Panc1 (cell line): ENCODE data around the gene EYA2. TPM values are rescaled to one million over a fixed set of nuclear protein-coding genes. Genes with fewer than 3 reads are reported as not detected.

Experiments used
- ATAC-seq: fragments of 200-7000 bp; cut with Tn5 transposase; 2 replicates; pipeline ENCODE4 v1.9.1; 2020; ENCODE audit warnings: mild to moderate bottlenecking, moderate library complexity
- BruUV-seq: library from RNA; stranded (reverse); fragments of 400-500 nt; replicated peaks from 2 replicates; lab custom pipeline; 2021; lab: Mats Ljungman, UMichigan
- CTCF ChIA-PET: fragments of 300-600 bp; sonication (Branson Sonifier 250); formaldehyde crosslinking; loops from one replicate; lab custom pipeline; 2022; ENCODE audit warnings: antibody characterized with exemption; lab: Charles Lee
- POLR2A ChIA-PET: fragments of 300-600 bp; sonication (Branson Sonifier 250); formaldehyde crosslinking; loops from one replicate; lab custom pipeline; 2022; ENCODE audit warnings: antibody characterized with exemption; lab: Charles Lee
- DNase-seq: peaks from one replicate; pipeline ENCODE4 v3.0.0-alpha.2; 2010; ENCODE audit warnings: low read depth, low spot score
- H3K27ac ChIP-seq: 2 replicates; pipeline ENCODE4 v1.5.1; 2011; ENCODE audit warnings: mild to moderate bottlenecking, low read length, inconsistent platforms
- H3K27me3 ChIP-seq: fragments of 200-500 bp; sonication (Bioruptor generic); 2 replicates; pipeline ENCODE4 v1.6.0; 2014; ENCODE audit warnings: low read length, inconsistent platforms; ENCODE audit not compliant: control insufficient read depth, insufficient read depth
- H3K36me3 ChIP-seq: fragments of 200-500 bp; sonication (Bioruptor generic); 2 replicates; pipeline ENCODE4 v1.5.1; 2014; ENCODE audit warnings: inconsistent platforms, mild to moderate bottlenecking, low read length, moderate library complexity; ENCODE audit not compliant: control insufficient read depth, insufficient read depth
- H3K4me1 ChIP-seq: 2 replicates; pipeline ENCODE4 v1.5.1; 2011; ENCODE audit warnings: inconsistent platforms, mild to moderate bottlenecking, low read length, moderate library complexity; ENCODE audit not compliant: control insufficient read depth, insufficient read depth
- H3K4me3 ChIP-seq, 2 experiments: 2 replicates each; pipeline ENCODE4 v1.5.1; 2011 to 2012; ENCODE audit warnings: low read depth in 2 of 2, low read length in 2 of 2, mild to moderate bottlenecking in 2 of 2, inconsistent platforms in 1 of 2, moderate library complexity in 1 of 2
- H3K9me3 ChIP-seq: fragments of 200-500 bp; sonication (Bioruptor generic); 2 replicates; pipeline ENCODE4 v1.5.1; 2014; ENCODE audit warnings: low read depth, mild to moderate bottlenecking, inconsistent platforms, low read length, moderate library complexity; ENCODE audit not compliant: control insufficient read depth, insufficient read depth
- POLR2AphosphoS5 ChIP-seq: IDR thresholded peaks from 2 replicates; pipeline ENCODE4 v1.6.1; 2012; ENCODE audit warnings: mild to moderate bottlenecking, low read depth, low read length, moderate library complexity
- SIN3A ChIP-seq: IDR thresholded peaks from 2 replicates; pipeline ENCODE4 v1.6.1; 2012; ENCODE audit warnings: low read depth, mild to moderate bottlenecking, low read length, moderate library complexity, borderline replicate concordance; ENCODE audit not compliant: insufficient read depth
- TCF7L2 ChIP-seq: IDR thresholded peaks from 2 replicates; pipeline ENCODE4 v1.6.1; 2011; ENCODE audit warnings: mild to moderate bottlenecking, low read depth, low read length, inconsistent platforms
- in situ Hi-C: cut with HindIII; loops from 2 replicates; pipeline ENCODE4 v1.10.0; 2016; ENCODE audit warnings: low sequenced_read_pairs, low pct_unique_long_range_greater_than_20kb
- intact Hi-C: fragments of 100-400 bp; cut with micrococcal nuclease; formaldehyde crosslinking; loops from one replicate; pipeline ENCODE4 v1.10.0; 2022; ENCODE audit not compliant: unreplicated experiment
- total RNA-seq: library from RNA; stranded (reverse); gene quantifications from one replicate; pipeline ENCODE4 v1.2.1, GENCODE V29; 2021; ENCODE audit not compliant: unreplicated experiment
- TF ChIP-seq, protein P1 (sequence below): fragments of 450-650 bp; IDR thresholded peaks from 2 replicates; pipeline ENCODE4 v1.5.1; 2017; ENCODE audit warnings: mild to moderate bottlenecking
- TF ChIP-seq, protein P2 (sequence below), 2 experiments: IDR thresholded peaks; 2 replicates each; pipeline ENCODE4 v1.6.1; 2011 to 2012; ENCODE audit warnings: low read depth in 2 of 2, control low read depth in 1 of 2, low read length in 1 of 2, mild to moderate bottlenecking in 1 of 2, moderate library complexity in 1 of 2; ENCODE audit not compliant: insufficient read depth in 1 of 2

Gene EYA2
- total RNA-seq, 1 experiment from 2014 or later, result 1.9 TPM

DNA sequence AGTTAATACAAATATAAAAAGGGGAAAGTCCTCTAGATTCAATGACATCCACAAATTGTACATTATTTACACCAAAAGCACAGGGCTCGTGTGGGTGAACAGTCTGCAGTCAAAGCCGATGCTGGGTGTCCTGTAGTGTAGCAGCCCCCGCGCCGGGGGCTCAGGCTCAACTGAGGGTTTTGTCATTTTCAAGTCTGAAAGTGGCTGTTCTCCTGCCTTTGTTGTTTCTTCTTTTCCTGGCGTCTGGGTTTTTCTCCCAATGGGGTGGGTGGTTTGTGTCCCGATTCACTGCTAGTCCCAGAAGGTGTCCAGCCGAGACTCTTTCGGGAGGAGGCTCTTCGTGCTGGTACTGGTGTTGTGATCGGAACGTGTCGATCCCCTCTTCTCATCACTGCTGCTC lies 315.8 kb downstream of the EYA2 start:
- Histone ChIP-seq H3K4me1 (0 out of 2 replicates have a peak, but pooled peaks cover 4% of the 10 kb centered on the region), H3K27me3 (no peaks in the 10 kb centered on the region), H3K27ac (no peak overlapping the region), H3K4me3 (no peak overlapping the region), H3K9me3 (no peaks in the 10 kb centered on the region), H3K36me3 (peaks cover 2% of the 10 kb centered on the region; the same call in 1 of the 2 replicates)
- in situ Hi-C loops (no loop called here), intact Hi-C loops (no loop called here)
- ATAC-seq, result no peak
- CTCF ChIA-PET, result no interaction called here
- no TSS peak for BruUV-seq
- TF ChIP-seq, protein P1, sequence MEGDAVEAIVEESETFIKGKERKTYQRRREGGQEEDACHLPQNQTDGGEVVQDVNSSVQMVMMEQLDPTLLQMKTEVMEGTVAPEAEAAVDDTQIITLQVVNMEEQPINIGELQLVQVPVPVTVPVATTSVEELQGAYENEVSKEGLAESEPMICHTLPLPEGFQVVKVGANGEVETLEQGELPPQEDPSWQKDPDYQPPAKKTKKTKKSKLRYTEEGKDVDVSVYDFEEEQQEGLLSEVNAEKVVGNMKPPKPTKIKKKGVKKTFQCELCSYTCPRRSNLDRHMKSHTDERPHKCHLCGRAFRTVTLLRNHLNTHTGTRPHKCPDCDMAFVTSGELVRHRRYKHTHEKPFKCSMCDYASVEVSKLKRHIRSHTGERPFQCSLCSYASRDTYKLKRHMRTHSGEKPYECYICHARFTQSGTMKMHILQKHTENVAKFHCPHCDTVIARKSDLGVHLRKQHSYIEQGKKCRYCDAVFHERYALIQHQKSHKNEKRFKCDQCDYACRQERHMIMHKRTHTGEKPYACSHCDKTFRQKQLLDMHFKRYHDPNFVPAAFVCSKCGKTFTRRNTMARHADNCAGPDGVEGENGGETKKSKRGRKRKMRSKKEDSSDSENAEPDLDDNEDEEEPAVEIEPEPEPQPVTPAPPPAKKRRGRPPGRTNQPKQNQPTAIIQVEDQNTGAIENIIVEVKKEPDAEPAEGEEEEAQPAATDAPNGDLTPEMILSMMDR, result no peak
- TF ChIP-seq TCF7L2 (no peak), POLR2AphosphoS5 (no peak), SIN3A (no peak)
- TF ChIP-seq, protein P2, sequence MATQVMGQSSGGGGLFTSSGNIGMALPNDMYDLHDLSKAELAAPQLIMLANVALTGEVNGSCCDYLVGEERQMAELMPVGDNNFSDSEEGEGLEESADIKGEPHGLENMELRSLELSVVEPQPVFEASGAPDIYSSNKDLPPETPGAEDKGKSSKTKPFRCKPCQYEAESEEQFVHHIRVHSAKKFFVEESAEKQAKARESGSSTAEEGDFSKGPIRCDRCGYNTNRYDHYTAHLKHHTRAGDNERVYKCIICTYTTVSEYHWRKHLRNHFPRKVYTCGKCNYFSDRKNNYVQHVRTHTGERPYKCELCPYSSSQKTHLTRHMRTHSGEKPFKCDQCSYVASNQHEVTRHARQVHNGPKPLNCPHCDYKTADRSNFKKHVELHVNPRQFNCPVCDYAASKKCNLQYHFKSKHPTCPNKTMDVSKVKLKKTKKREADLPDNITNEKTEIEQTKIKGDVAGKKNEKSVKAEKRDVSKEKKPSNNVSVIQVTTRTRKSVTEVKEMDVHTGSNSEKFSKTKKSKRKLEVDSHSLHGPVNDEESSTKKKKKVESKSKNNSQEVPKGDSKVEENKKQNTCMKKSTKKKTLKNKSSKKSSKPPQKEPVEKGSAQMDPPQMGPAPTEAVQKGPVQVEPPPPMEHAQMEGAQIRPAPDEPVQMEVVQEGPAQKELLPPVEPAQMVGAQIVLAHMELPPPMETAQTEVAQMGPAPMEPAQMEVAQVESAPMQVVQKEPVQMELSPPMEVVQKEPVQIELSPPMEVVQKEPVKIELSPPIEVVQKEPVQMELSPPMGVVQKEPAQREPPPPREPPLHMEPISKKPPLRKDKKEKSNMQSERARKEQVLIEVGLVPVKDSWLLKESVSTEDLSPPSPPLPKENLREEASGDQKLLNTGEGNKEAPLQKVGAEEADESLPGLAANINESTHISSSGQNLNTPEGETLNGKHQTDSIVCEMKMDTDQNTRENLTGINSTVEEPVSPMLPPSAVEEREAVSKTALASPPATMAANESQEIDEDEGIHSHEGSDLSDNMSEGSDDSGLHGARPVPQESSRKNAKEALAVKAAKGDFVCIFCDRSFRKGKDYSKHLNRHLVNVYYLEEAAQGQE (IDR thresholded peaks at IDR 0.05; ENCODE audit: insufficient read depth in 1 of 2, low read depth in 2 of 2, low read length in 1 of 2), result no peak
- POLR2A ChIA-PET, result no interaction called here
- no peak for DNase-seq

DNA sequence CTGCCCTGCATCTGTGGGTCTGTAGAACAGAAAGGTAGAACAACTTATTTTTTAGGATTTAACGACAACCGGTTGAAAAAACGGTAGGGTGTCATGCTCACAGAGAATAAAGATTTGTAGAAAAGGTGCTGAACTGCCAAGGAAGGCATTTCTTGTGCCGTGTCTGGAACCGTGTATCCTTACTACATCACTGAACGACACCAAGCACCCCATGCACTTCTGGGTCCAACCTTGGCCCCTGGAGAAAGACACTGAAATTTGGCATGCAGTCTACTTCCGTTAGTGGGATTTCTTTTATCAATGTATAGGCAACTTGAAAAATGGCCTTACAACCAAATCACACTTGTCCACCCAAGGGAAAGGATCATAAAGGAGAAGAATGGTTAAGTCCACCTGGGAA lies 316.4 kb downstream of the EYA2 start:
- H3K27me3 ChIP-seq, result no peaks in the 10 kb centered on the region
- H3K9me3 ChIP-seq, result no peaks in the 10 kb centered on the region
- ChIA-PET POLR2A (no interaction called here), CTCF (no interaction called here)
- H3K4me1 ChIP-seq, result 0 out of 2 replicates have a peak, but pooled peaks cover 4% of the 10 kb centered on the region
- no peak for DNase-seq
- H3K36me3 ChIP-seq, result peaks cover 2% of the 10 kb centered on the region; the same call in 1 of the 2 replicates
- in situ Hi-C loops (no loop called here), intact Hi-C loops (no loop called here)
- H3K27ac ChIP-seq, result no peak overlapping the region
- H3K4me3 ChIP-seq, result no peak overlapping the region
- no peak for ATAC-seq
- TF ChIP-seq, protein P1, result no peak
- TF ChIP-seq, protein P2 (IDR thresholded peaks at IDR 0.05; ENCODE audit: insufficient read depth in 1 of 2, low read depth in 2 of 2, low read length in 1 of 2), result no peak
- no peak for TF ChIP-seq TCF7L2
- no peak for TF ChIP-seq POLR2AphosphoS5
- no peak for TF ChIP-seq SIN3A
- no TSS peak for BruUV-seq
